A549 (cell line): Measurements from ENCODE around the gene RAPGEF3. TPM values are rescaled to one million over a fixed set of nuclear protein-coding genes. Genes with fewer than 3 reads are reported as not detected.

Source experiments
- ATAC-seq, 2 experiments: fragments of 200-7000 bp in 1 of 2; fragments of >200 bp in 1 of 2; cut with Nextera tagmentation in 1 of 2; cut with Tn5 transposase in 1 of 2; 3 replicates each; pipeline versions ENCODE4 v1.8.0 to v1.9.1; 2018 to 2020; ENCODE audit warnings: mild to moderate bottlenecking in 1 of 2, moderate library complexity in 1 of 2
- CTCF ChIA-PET: fragments of 300-600 bp; sonication (Branson Sonifier 250); formaldehyde crosslinking; extraction: SDS; loops from one replicate; lab custom pipeline; 2021; ENCODE audit warnings: antibody characterized with exemption, inconsistent platforms; lab: Yijun Ruan, JAX
- POLR2A ChIA-PET: fragments of 350-600 bp; formaldehyde crosslinking; extraction: SDS; loops from one replicate; lab custom pipeline; 2021; ENCODE audit warnings: antibody characterized with exemption, inconsistent platforms; lab: Yijun Ruan, JAX
- DNase-seq, 2 experiments: peaks; one replicate each; pipeline versions ENCODE4 v3.0.0 to v3.0.0-alpha.2; 2011 to 2016; ENCODE audit warnings: low read depth in 1 of 2, low spot score in 1 of 2
- FAIRE-seq: peaks from 2 replicates; lab custom pipeline; 2011; peaks lifted over from hg19 to GRCh38; lab: Jason Lieb, UNC
- H3K27ac ChIP-seq, 2 experiments: fragments of >200 bp; sonication (Bioruptor Twin); formaldehyde crosslinking; 3 replicates each; pipeline ENCODE4 v1.5.1; 2016 to 2017
- H3K4me1 ChIP-seq: fragments of >200 bp; sonication (Bioruptor Twin); formaldehyde crosslinking; 3 replicates; pipeline ENCODE4 v1.6.1; 2016
- H3K4me2 ChIP-seq: fragments of >200 bp; sonication (Bioruptor Twin); formaldehyde crosslinking; 3 replicates; pipeline ENCODE4 v1.6.1; 2016
- H3K4me3 ChIP-seq: fragments of >200 bp; sonication (Bioruptor Twin); formaldehyde crosslinking; 3 replicates; pipeline ENCODE4 v1.5.1; 2016
- H3K9me3 ChIP-seq: fragments of >200 bp; sonication (Bioruptor Twin); formaldehyde crosslinking; 3 replicates; pipeline ENCODE4 v1.6.1; 2016
- BHLHE40 ChIP-seq: IDR thresholded peaks from 2 replicates; pipeline ENCODE4 v1.6.1; 2012; ENCODE audit warnings: low read depth, low read length, inconsistent platforms
- CBX2 ChIP-seq: fragments of 200-600 bp; sonication (generic); IDR thresholded peaks from 2 replicates; pipeline ENCODE4 v1.6.1; 2016; ENCODE audit warnings: low read depth, mild to moderate bottlenecking, borderline replicate concordance
- ESRRA ChIP-seq: fragments of 150-350 bp; IDR thresholded peaks from 2 replicates; pipeline ENCODE4 v1.6.1; 2014; ENCODE audit warnings: mild to moderate bottlenecking, low read length, borderline replicate concordance
- FOSL2 ChIP-seq, 2 experiments: fragments of 450-650 bp in 1 of 2; fragments of >200 bp in 1 of 2; sonication (Bioruptor Twin) in 1 of 2; formaldehyde crosslinking; IDR thresholded peaks; 2 replicates each; pipeline versions ENCODE4 v1.5.0 to v1.6.1; 2016 to 2020; ENCODE audit warnings: mild to moderate bottlenecking in 1 of 2, moderate library complexity in 1 of 2
- GATA3 ChIP-seq: IDR thresholded peaks from 2 replicates; pipeline ENCODE4 v1.6.1; 2012; ENCODE audit warnings: borderline replicate concordance
- HOXB13 ChIP-seq: fragments of 250-450 bp; sonication (Bioruptor Pico); IDR thresholded peaks from 2 replicates; pipeline ENCODE4 v1.5.0; 2020; ENCODE audit warnings: low read depth, mild to moderate bottlenecking, moderate library complexity
- HOXB5 ChIP-seq: fragments of 250-450 bp; sonication (Bioruptor Pico); IDR thresholded peaks from 2 replicates; pipeline ENCODE4 v1.5.0; 2020; ENCODE audit warnings: mild to moderate bottlenecking, moderate library complexity
- MAZ ChIP-seq: fragments of 150-350 bp; IDR thresholded peaks from 2 replicates; pipeline ENCODE4 v1.6.1; 2014; ENCODE audit warnings: antibody characterized with exemption, low read depth, low read length, borderline replicate concordance
- NFE2L2 ChIP-seq: fragments of 150-350 bp; conservative IDR thresholded peaks from 2 replicates; pipeline ENCODE4 v1.6.1; 2014; ENCODE audit warnings: low read length
- PHF8 ChIP-seq: fragments of 200-600 bp; sonication (generic); IDR thresholded peaks from 2 replicates; pipeline ENCODE4 v1.6.1; 2016; ENCODE audit warnings: low read depth, mild to moderate bottlenecking, antibody characterized with exemption, moderate library complexity, borderline replicate concordance
- RAD21 ChIP-seq, 2 experiments: fragments of >200 bp in 1 of 2; sonication (Bioruptor Twin) in 1 of 2; formaldehyde crosslinking in 1 of 2; IDR thresholded peaks in 1 of 2; conservative IDR thresholded peaks in 1 of 2; 2 replicates in 1 of 2; 3 replicates in 1 of 2; pipeline ENCODE4 v1.6.1; 2012 to 2018; ENCODE audit warnings: inconsistent platforms in 1 of 2
- RARB ChIP-seq: fragments of 250-450 bp; sonication (Bioruptor Pico); IDR thresholded peaks from 2 replicates; pipeline ENCODE4 v1.8.0; 2021; ENCODE audit warnings: mild to moderate bottlenecking, moderate library complexity
- RCOR1 ChIP-seq: fragments of 150-350 bp; IDR thresholded peaks from 2 replicates; pipeline ENCODE4 v1.6.1; 2014; ENCODE audit warnings: antibody characterized with exemption, low read length, low read depth
- RFX5 ChIP-seq: fragments of 450-650 bp; IDR thresholded peaks from 2 replicates; pipeline ENCODE4 v1.7.1; 2014; ENCODE audit warnings: antibody characterized with exemption, mild to moderate bottlenecking, moderate library complexity
- SMC3 ChIP-seq: fragments of >200 bp; sonication (Bioruptor Twin); formaldehyde crosslinking; IDR thresholded peaks from 3 replicates; pipeline ENCODE4 v1.6.1; 2018; ENCODE audit warnings: inconsistent platforms
- ZFP36 ChIP-seq: fragments of 450-650 bp; IDR thresholded peaks from 2 replicates; pipeline ENCODE4 v1.6.1; 2014; ENCODE audit warnings: borderline replicate concordance; ENCODE audit not compliant: partially characterized antibody
- ZSCAN20 ChIP-seq: fragments of 250-450 bp; sonication (Bioruptor Pico); IDR thresholded peaks from 2 replicates; pipeline ENCODE4 v1.8.0; 2022; ENCODE audit warnings: mild to moderate bottlenecking, moderate library complexity
- WGBS: methylation state at CpG from one replicate; pipeline ENCODE4 v1.1.6; 2017; ENCODE audit errors: missing lambda C conversion rate; 5-methylcytosine and 5-hydroxymethylcytosine counted together
- polyA plus RNA-seq, 4 experiments: library from polyadenylated mRNA; depleted of rRNA in 3 of 4; stranded (reverse); fragments of >200 nt; fragmentation: RNase III in 1 of 4; extraction: RNeasy Plus Mini Kit Qiagen cat#74134 plus additional on column Dnase treatment in 1 of 4; gene quantifications; 2 replicates in 3 of 4; 3 replicates in 1 of 4; pipeline ENCODE4 v1.2.3, GENCODE V29; 2011 to 2017
- TF ChIP-seq, protein P1 (sequence below): IDR thresholded peaks from 2 replicates; pipeline ENCODE4 v1.6.1; 2012
- TF ChIP-seq, protein P2 (sequence below): fragments of 250-450 bp; sonication (Bioruptor Pico); IDR thresholded peaks from 2 replicates; pipeline ENCODE4 v1.5.0; 2020; ENCODE audit warnings: low read depth, mild to moderate bottlenecking, moderate library complexity
- TF ChIP-seq, protein P3 (sequence below): fragments of 150-350 bp; IDR thresholded peaks from 2 replicates; pipeline ENCODE4 v1.6.1; 2014; ENCODE audit warnings: low read depth, mild to moderate bottlenecking, low read length

The RAPGEF3 gene
- polyA plus RNA-seq, 2 of the 4 experiments (the other 2 are of a cell fraction): 0.70 to 0.89 TPM

DNA sequence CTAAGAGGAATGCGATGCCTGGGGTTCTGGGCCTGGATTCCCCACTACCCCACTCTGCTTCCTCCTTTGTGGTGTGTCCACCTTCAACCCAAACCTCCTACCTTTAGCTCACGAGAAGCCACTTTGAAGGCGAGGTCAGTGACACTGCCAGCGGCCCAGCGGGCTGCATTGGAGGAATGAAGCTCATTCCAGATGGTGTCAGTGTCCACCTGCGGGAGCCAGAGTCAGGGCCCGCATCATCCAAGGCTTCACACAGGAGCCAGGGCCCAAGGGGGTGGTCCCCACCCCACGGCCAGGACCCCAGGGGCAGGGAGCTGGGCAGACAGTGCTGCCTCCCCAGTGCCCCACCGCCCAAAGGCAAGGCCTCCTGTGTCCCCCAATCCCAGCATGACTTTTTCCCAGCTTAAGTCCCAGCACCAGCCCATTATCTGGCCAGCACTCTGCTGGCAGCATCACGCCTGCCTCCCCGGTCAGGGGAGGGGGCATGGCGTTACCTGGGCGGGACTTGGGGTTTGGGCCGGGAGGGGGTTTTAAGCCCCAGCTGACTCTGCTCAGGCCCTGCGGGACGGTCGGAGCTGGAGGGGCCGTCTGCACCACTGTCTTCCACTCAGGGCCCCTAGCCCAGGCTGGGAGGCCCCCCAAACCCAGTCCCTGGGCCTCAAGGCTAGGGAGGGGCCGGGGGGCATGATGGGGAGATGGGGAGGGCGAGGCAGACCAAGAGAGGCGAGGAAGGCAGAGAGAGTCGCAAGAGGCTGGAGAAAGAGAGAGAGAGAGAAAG is 31.2 kb upstream of the RAPGEF3 start:
- POLR2A ChIA-PET: no interaction called here
- H3K4me3 ChIP-seq: no peak overlapping the region

DNA sequence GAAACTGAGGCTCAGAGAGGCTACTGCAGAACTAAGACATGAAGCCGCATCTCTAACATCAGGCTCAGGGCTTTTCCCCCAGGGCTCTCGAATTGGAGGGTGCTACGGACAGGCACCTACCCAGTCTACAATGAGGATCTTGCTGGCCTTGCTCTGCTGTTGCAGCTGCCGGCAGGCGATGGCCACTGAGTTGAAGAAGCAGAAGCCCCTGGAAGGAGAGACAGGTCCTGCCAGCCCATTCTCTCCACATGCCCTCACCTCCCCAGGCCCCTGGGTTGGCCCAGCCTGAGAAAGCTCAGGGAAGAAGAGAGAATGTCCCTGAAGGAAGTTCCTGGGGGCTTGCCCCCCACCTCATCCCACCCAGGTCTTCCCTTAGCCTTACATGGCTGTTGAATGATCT is 30.5 kb upstream of the RAPGEF3 start:
- FAIRE-seq (no peak), DNase-seq (no peak), ATAC-seq (no peak)
- H3K4me3 ChIP-seq: no peak overlapping the region
- no peak for TF ChIP-seq CBX2
- no peak for TF ChIP-seq GATA3
- TF ChIP-seq RAD21 (conservative IDR thresholded peaks at IDR 0.05 in 1 of 2, IDR thresholded peaks at IDR 0.05 in 1 of 2): no peak
- TF ChIP-seq ESRRA: no peak
- no peak overlapping the region for H3K4me2 ChIP-seq
- ChIA-PET CTCF (interaction anchor here (0.9 to 59.0 kb wide), 8 partner anchors 9 to 84 kb away, joined by 3 to 1532 read pairs (median 16); partner anchors contain the start of genes ENDOU, RAPGEF3 and SLC48A1), POLR2A (no interaction called here)
- no peak overlapping the region for H3K27ac ChIP-seq
- no peaks in the 10 kb centered on the region for H3K9me3 ChIP-seq
- no peaks in the 10 kb centered on the region for H3K4me1 ChIP-seq
- 98% methylated on average over 5 of the region's 5 CpGs for WGBS

More for the DNA sequence above, 31.2 kb upstream of the RAPGEF3 start:
- TF ChIP-seq RFX5 (no peak), HOXB13 (no peak), ZFP36 (no peak), BHLHE40 (no peak), CBX2 (no peak), MAZ (no peak), NFE2L2 (no peak), ZSCAN20 (CRISPR knock-in tag) (no peak), PHF8 (no peak), RARB (CRISPR knock-in tag) (no peak), RCOR1 (no peak), FOSL2 (IDR thresholded peaks at IDR 0.05) (no peak), FOSL2 (CRISPR knock-in tag; IDR thresholded peaks at IDR 0.05) (no peak), HOXB5 (no peak), SMC3 (no peak)
- TF ChIP-seq, protein P1, sequence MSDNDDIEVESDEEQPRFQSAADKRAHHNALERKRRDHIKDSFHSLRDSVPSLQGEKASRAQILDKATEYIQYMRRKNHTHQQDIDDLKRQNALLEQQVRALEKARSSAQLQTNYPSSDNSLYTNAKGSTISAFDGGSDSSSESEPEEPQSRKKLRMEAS: no peak
- TF ChIP-seq, protein P2, sequence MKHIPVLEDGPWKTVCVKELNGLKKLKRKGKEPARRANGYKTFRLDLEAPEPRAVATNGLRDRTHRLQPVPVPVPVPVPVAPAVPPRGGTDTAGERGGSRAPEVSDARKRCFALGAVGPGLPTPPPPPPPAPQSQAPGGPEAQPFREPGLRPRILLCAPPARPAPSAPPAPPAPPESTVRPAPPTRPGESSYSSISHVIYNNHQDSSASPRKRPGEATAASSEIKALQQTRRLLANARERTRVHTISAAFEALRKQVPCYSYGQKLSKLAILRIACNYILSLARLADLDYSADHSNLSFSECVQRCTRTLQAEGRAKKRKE: no peak
- TF ChIP-seq, protein P3, sequence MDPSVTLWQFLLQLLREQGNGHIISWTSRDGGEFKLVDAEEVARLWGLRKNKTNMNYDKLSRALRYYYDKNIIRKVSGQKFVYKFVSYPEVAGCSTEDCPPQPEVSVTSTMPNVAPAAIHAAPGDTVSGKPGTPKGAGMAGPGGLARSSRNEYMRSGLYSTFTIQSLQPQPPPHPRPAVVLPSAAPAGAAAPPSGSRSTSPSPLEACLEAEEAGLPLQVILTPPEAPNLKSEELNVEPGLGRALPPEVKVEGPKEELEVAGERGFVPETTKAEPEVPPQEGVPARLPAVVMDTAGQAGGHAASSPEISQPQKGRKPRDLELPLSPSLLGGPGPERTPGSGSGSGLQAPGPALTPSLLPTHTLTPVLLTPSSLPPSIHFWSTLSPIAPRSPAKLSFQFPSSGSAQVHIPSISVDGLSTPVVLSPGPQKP: no peak
- TF ChIP-seq, all 56 proteins: peak for 0
- 91% methylated on average over 16 of the region's 22 CpGs for WGBS
- H3K9me3 ChIP-seq: no peaks in the 10 kb centered on the region
- no peak overlapping the region for H3K4me2 ChIP-seq
- H3K4me1 ChIP-seq: no peaks in the 10 kb centered on the region
- no peak for DNase-seq
- ATAC-seq: no peak
- FAIRE-seq: no peak
- no peak overlapping the region for H3K27ac ChIP-seq
- CTCF ChIA-PET: interaction anchor here (0.9 to 59.0 kb wide), 9 partner anchors 11 to 75 kb away, joined by 3 to 1532 read pairs (median 4); partner anchors contain the start of genes ENDOU, RAPGEF3 and SLC48A1
